ENCODE results near the gene HAUS6.

The HAUS6 gene

GRCh38 chr9:19030899-19031298, 71.8 kb downstream of the HAUS6 start:
- Histone ChIP-seq H3K9me3 (ENCODE audit: insufficient read depth, low read depth, low read length) (peaks cover 2% of the 10 kb centered on the region), H3K27me3 (ENCODE audit: insufficient read depth, low read length) (no peaks in the 10 kb centered on the region), H3K27ac (ENCODE audit: low read depth, low read length) (no peak overlapping the region), H4K8ac (ENCODE audit: low read depth, low read length) (no peak overlapping the region), H3K36me3 (ENCODE audit: control insufficient read depth in 1 of 2, insufficient read depth in 2 of 2, low read length in 2 of 2) (no peaks in the 10 kb centered on the region), H4K91ac (ENCODE audit: low read depth, low read length) (no peak overlapping the region), H3K14ac (ENCODE audit: low read length) (no peak overlapping the region), H3K23ac (ENCODE audit: low read length) (no peak overlapping the region), H3K9ac (ENCODE audit: low read length) (no peak overlapping the region), H3K4me2 (ENCODE audit: low read length) (no peak overlapping the region), H3K4me3 (ENCODE audit: low read depth, low read length) (no peak overlapping the region), H4K12ac (ENCODE audit: low read depth, low read length) (no peak overlapping the region), H3K79me1 (ENCODE audit: low read length) (no peaks in the 10 kb centered on the region), H2AFZ (ENCODE audit: insufficient read depth, low read length, poor library complexity) (no peak overlapping the region), H2BK12ac (ENCODE audit: low read length) (no peak overlapping the region), H3K4me1 (ENCODE audit: control insufficient read depth in 1 of 2, insufficient read depth in 2 of 2, low read length in 2 of 2) (no peaks in the 10 kb centered on the region), H2AK5ac (ENCODE audit: low read length) (no peak overlapping the region), H2BK120ac (ENCODE audit: insufficient read depth, low read length, poor library complexity) (no peak overlapping the region), H2BK5ac (ENCODE audit: low read depth, low read length, poor library complexity) (no peak overlapping the region), H3K79me2 (ENCODE audit: control insufficient read depth, insufficient read depth, low read length, poor library complexity) (no peaks in the 10 kb centered on the region), H3K18ac (ENCODE audit: low read length) (no peak overlapping the region), H3K4ac (ENCODE audit: low read depth, low read length) (no peak overlapping the region)
- no CpG with 5 or more reads among the region's 1 CpG for WGBS (ENCODE audit: extremely low coverage, insufficient coverage, insufficient read length)
- DNase-seq: no peak

- Histone ChIP-seq H2AFZ (ENCODE audit: insufficient read depth, low read length, poor library complexity) (no peak overlapping the region), H3K4ac (ENCODE audit: low read depth, low read length) (no peak overlapping the region), H4K91ac (ENCODE audit: low read depth, low read length) (no peak overlapping the region), H3K9me3 (ENCODE audit: insufficient read depth, low read depth, low read length) (peaks cover 2% of the 10 kb centered on the region), H4K8ac (ENCODE audit: low read depth, low read length) (no peak overlapping the region), H3K23ac (ENCODE audit: low read length) (no peak overlapping the region), H4K12ac (ENCODE audit: low read depth, low read length) (no peak overlapping the region), H3K36me3 (ENCODE audit: control insufficient read depth in 1 of 2, insufficient read depth in 2 of 2, low read length in 2 of 2) (no peaks in the 10 kb centered on the region), H3K18ac (ENCODE audit: low read length) (no peak overlapping the region), H3K4me2 (ENCODE audit: low read length) (no peak overlapping the region), H3K27me3 (ENCODE audit: insufficient read depth, low read length) (no peaks in the 10 kb centered on the region), H2BK5ac (ENCODE audit: low read depth, low read length, poor library complexity) (no peak overlapping the region), H3K14ac (ENCODE audit: low read length) (no peak overlapping the region), H2BK12ac (ENCODE audit: low read length) (no peak overlapping the region), H3K79me1 (ENCODE audit: low read length) (no peaks in the 10 kb centered on the region), H3K4me3 (ENCODE audit: low read depth, low read length) (no peak overlapping the region), H3K79me2 (ENCODE audit: control insufficient read depth, insufficient read depth, low read length, poor library complexity) (no peaks in the 10 kb centered on the region), H3K9ac (ENCODE audit: low read length) (no peak overlapping the region), H2AK5ac (ENCODE audit: low read length) (no peak overlapping the region), H3K27ac (ENCODE audit: low read depth, low read length) (no peak overlapping the region), H2BK120ac (ENCODE audit: insufficient read depth, low read length, poor library complexity) (no peak overlapping the region), H3K4me1 (ENCODE audit: control insufficient read depth in 1 of 2, insufficient read depth in 2 of 2, low read length in 2 of 2) (no peaks in the 10 kb centered on the region)
- WGBS (ENCODE audit: extremely low coverage, insufficient coverage, insufficient read length): no CpG with 5 or more reads among the region's 8 CpGs
- DNase-seq: peak; percentile 26 to 81
Measured at GRCh38 chr9:19028835-19029451, 73.8 kb downstream of the HAUS6 start.

- Histone ChIP-seq H3K36me3 (ENCODE audit: control insufficient read depth in 1 of 2, insufficient read depth in 2 of 2, low read length in 2 of 2) (no peaks in the 10 kb centered on the region), H3K14ac (ENCODE audit: low read length) (no peak overlapping the region), H3K4me3 (ENCODE audit: low read depth, low read length) (no peak overlapping the region), H2AFZ (ENCODE audit: insufficient read depth, low read length, poor library complexity) (no peak overlapping the region), H3K23ac (ENCODE audit: low read length) (no peak overlapping the region), H4K8ac (ENCODE audit: low read depth, low read length) (no peak overlapping the region), H3K27ac (ENCODE audit: low read depth, low read length) (no peak overlapping the region), H3K79me1 (ENCODE audit: low read length) (no peaks in the 10 kb centered on the region), H2BK12ac (ENCODE audit: low read length) (no peak overlapping the region), H4K12ac (ENCODE audit: low read depth, low read length) (no peak overlapping the region), H2AK5ac (ENCODE audit: low read length) (no peak overlapping the region), H3K4me2 (ENCODE audit: low read length) (no peak overlapping the region), H3K4ac (ENCODE audit: low read depth, low read length) (no peak overlapping the region), H4K91ac (ENCODE audit: low read depth, low read length) (no peak overlapping the region), H3K27me3 (ENCODE audit: insufficient read depth, low read length) (no peaks in the 10 kb centered on the region), H3K18ac (ENCODE audit: low read length) (no peak overlapping the region), H3K9ac (ENCODE audit: low read length) (no peak overlapping the region), H2BK5ac (ENCODE audit: low read depth, low read length, poor library complexity) (no peak overlapping the region), H3K4me1 (ENCODE audit: control insufficient read depth in 1 of 2, insufficient read depth in 2 of 2, low read length in 2 of 2) (no peaks in the 10 kb centered on the region), H3K9me3 (ENCODE audit: insufficient read depth, low read depth, low read length) (peaks cover 2% of the 10 kb centered on the region), H2BK120ac (ENCODE audit: insufficient read depth, low read length, poor library complexity) (no peak overlapping the region), H3K79me2 (ENCODE audit: control insufficient read depth, insufficient read depth, low read length, poor library complexity) (no peaks in the 10 kb centered on the region)
- DNase-seq: no peak
- WGBS (ENCODE audit: extremely low coverage, insufficient coverage, insufficient read length): no CpG with 5 or more reads among the region's 22 CpGs
Measured at GRCh38 chr9:19027825-19028224, 74.9 kb downstream of the HAUS6 start.

GRCh38 chr9:19026375-19026774, 76.3 kb downstream of the HAUS6 start:
- Histone ChIP-seq H3K79me2 (ENCODE audit: control insufficient read depth, insufficient read depth, low read length, poor library complexity) (no peaks in the 10 kb centered on the region), H2BK12ac (ENCODE audit: low read length) (no peak overlapping the region), H2BK5ac (ENCODE audit: low read depth, low read length, poor library complexity) (no peak overlapping the region), H3K18ac (ENCODE audit: low read length) (no peak overlapping the region), H4K8ac (ENCODE audit: low read depth, low read length) (no peak overlapping the region), H3K23ac (ENCODE audit: low read length) (no peak overlapping the region), H3K4ac (ENCODE audit: low read depth, low read length) (no peak overlapping the region), H4K12ac (ENCODE audit: low read depth, low read length) (no peak overlapping the region), H2BK120ac (ENCODE audit: insufficient read depth, low read length, poor library complexity) (no peak overlapping the region), H4K91ac (ENCODE audit: low read depth, low read length) (no peak overlapping the region), H3K9ac (ENCODE audit: low read length) (no peak overlapping the region), H3K36me3 (ENCODE audit: control insufficient read depth in 1 of 2, insufficient read depth in 2 of 2, low read length in 2 of 2) (no peaks in the 10 kb centered on the region), H3K4me3 (ENCODE audit: low read depth, low read length) (no peak overlapping the region), H2AK5ac (ENCODE audit: low read length) (no peak overlapping the region), H2AFZ (ENCODE audit: insufficient read depth, low read length, poor library complexity) (no peak overlapping the region), H3K4me2 (ENCODE audit: low read length) (no peak overlapping the region), H3K79me1 (ENCODE audit: low read length) (no peaks in the 10 kb centered on the region), H3K27ac (ENCODE audit: low read depth, low read length) (no peak overlapping the region), H3K9me3 (ENCODE audit: insufficient read depth, low read depth, low read length) (peaks cover 2% of the 10 kb centered on the region), H3K14ac (ENCODE audit: low read length) (no peak overlapping the region), H3K4me1 (ENCODE audit: control insufficient read depth in 1 of 2, insufficient read depth in 2 of 2, low read length in 2 of 2) (no peaks in the 10 kb centered on the region), H3K27me3 (ENCODE audit: insufficient read depth, low read length) (no peaks in the 10 kb centered on the region)
- no CpG with 5 or more reads among the region's 6 CpGs for WGBS (ENCODE audit: extremely low coverage, insufficient coverage, insufficient read length)
- no peak for DNase-seq
